Measurements from ENCODE around the gene KCNN3. TPM values are rescaled to one million over a fixed set of nuclear protein-coding genes. Genes with fewer than 3 reads are reported as not detected.

The KCNN3 gene
- polyA plus RNA-seq, 1 donor from 2014 or later: 2.2 TPM

DNA sequence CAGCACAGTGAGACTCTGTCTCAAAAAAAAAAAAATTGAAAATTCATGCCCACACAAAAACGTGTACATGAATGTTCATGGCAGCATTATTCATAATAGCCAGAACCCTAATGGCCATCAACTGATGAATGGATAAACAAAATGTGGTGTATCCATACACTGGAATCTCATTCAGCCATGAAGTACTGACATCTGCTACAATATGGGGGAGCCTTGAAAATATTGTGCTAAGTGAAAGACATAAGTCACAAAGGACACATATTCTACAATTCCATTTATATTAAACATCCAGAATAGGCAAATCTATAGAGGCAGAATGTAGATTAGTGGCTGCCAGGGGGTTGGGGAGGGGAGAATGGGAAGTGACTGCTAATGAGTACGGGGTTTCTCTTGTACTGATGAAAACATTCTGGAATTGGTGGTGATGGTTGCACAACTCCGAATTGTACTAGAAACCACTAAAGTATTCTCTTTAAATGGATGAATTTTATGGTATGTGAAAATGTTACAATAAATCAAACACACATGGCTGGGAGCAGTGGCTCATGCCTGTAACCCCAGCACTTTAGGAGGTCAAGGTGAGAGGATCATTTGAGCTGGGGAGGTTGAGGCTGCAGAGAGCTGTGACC is 33.0 kb upstream of the KCNN3 start:
- no peak overlapping the region for H2AFZ ChIP-seq (ENCODE audit: low read depth, low read length)

DNA sequence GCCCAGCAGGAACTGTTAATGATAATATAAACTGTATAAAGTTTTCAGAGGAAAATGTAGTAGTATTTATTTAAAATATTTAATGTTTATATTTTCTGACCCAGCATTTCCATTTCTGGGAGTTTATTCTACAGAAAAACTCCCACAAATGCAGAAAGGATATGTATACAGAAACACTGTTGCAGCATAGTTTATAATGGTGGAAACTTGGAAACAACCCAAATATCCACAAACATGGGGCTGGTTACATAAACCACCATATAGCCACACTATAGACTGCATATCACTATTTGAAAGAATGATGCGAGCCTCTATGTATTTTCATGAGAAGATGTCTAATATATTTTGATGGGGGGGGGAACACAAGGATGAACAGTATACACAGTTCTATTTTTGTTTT is 31.5 kb upstream of the KCNN3 start:
- Histone ChIP-seq H3K9me3 (ENCODE audit: low read length) (no peaks in the 10 kb centered on the region), H3K4me2 (ENCODE audit: low read length) (no peak overlapping the region), H3K27ac (ENCODE audit: low read length) (no peak overlapping the region), H4K20me1 (ENCODE audit: insufficient read depth) (no peaks in the 10 kb centered on the region), H3F3A (ENCODE audit: insufficient read depth, low read length, poor library complexity, severe bottlenecking) (no peaks in the 10 kb centered on the region), H3K36me3 (ENCODE audit: insufficient read depth, low read length) (no peaks in the 10 kb centered on the region), H3K27me3 (ENCODE audit: insufficient read depth, low read depth, low read length) (no peaks in the 10 kb centered on the region), H3K9ac (ENCODE audit: low read length) (no peak overlapping the region), H3K4me3 (ENCODE audit: low read length) (no peak overlapping the region), H3K9me2 (ENCODE audit: insufficient read depth, low read length) (no peaks in the 10 kb centered on the region), H2AFZ (ENCODE audit: low read depth, low read length) (no peak overlapping the region), H3K79me2 (replicated peaks; ENCODE audit: insufficient read depth, low read length) (no peaks in the 10 kb centered on the region)
- TF ChIP-seq POLR2AphosphoS5 (IDR thresholded peaks at IDR 0.05) (no peak), SMC3 (conservative IDR thresholded peaks at IDR 0.05; ENCODE audit: poor library complexity) (no peak), EZH2 (IDR thresholded peaks at IDR 0.05; ENCODE audit: borderline replicate concordance, insufficient read depth, low read length, poor library complexity, severe bottlenecking) (no peak)

More for the DNA sequence above, 33.0 kb upstream of the KCNN3 start:
- H3K9me2 ChIP-seq (ENCODE audit: insufficient read depth, low read length): no peaks in the 10 kb centered on the region
- H3K79me2 ChIP-seq (replicated peaks; ENCODE audit: insufficient read depth, low read length): no peaks in the 10 kb centered on the region
- H3K36me3 ChIP-seq (ENCODE audit: insufficient read depth, low read length): no peaks in the 10 kb centered on the region
- no peak overlapping the region for H3K27ac ChIP-seq (ENCODE audit: low read length)
- no peaks in the 10 kb centered on the region for H3F3A ChIP-seq (ENCODE audit: insufficient read depth, low read length, poor library complexity, severe bottlenecking)
- no peak overlapping the region for H3K4me2 ChIP-seq (ENCODE audit: low read length)
- H3K27me3 ChIP-seq (ENCODE audit: insufficient read depth, low read depth, low read length): no peaks in the 10 kb centered on the region
- no peak overlapping the region for H3K9ac ChIP-seq (ENCODE audit: low read length)
- H4K20me1 ChIP-seq (ENCODE audit: insufficient read depth): no peaks in the 10 kb centered on the region
- H3K9me3 ChIP-seq (ENCODE audit: low read length): no peaks in the 10 kb centered on the region
- H3K4me3 ChIP-seq (ENCODE audit: low read length): no peak overlapping the region
- no peak for TF ChIP-seq EZH2 (IDR thresholded peaks at IDR 0.05; ENCODE audit: borderline replicate concordance, insufficient read depth, low read length, poor library complexity, severe bottlenecking)
- TF ChIP-seq POLR2AphosphoS5 (IDR thresholded peaks at IDR 0.05): no peak
- TF ChIP-seq, protein P1, sequence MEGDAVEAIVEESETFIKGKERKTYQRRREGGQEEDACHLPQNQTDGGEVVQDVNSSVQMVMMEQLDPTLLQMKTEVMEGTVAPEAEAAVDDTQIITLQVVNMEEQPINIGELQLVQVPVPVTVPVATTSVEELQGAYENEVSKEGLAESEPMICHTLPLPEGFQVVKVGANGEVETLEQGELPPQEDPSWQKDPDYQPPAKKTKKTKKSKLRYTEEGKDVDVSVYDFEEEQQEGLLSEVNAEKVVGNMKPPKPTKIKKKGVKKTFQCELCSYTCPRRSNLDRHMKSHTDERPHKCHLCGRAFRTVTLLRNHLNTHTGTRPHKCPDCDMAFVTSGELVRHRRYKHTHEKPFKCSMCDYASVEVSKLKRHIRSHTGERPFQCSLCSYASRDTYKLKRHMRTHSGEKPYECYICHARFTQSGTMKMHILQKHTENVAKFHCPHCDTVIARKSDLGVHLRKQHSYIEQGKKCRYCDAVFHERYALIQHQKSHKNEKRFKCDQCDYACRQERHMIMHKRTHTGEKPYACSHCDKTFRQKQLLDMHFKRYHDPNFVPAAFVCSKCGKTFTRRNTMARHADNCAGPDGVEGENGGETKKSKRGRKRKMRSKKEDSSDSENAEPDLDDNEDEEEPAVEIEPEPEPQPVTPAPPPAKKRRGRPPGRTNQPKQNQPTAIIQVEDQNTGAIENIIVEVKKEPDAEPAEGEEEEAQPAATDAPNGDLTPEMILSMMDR (IDR thresholded peaks at IDR 0.05; ENCODE audit: poor library complexity, severe bottlenecking): no peak
- TF ChIP-seq, protein P2, sequence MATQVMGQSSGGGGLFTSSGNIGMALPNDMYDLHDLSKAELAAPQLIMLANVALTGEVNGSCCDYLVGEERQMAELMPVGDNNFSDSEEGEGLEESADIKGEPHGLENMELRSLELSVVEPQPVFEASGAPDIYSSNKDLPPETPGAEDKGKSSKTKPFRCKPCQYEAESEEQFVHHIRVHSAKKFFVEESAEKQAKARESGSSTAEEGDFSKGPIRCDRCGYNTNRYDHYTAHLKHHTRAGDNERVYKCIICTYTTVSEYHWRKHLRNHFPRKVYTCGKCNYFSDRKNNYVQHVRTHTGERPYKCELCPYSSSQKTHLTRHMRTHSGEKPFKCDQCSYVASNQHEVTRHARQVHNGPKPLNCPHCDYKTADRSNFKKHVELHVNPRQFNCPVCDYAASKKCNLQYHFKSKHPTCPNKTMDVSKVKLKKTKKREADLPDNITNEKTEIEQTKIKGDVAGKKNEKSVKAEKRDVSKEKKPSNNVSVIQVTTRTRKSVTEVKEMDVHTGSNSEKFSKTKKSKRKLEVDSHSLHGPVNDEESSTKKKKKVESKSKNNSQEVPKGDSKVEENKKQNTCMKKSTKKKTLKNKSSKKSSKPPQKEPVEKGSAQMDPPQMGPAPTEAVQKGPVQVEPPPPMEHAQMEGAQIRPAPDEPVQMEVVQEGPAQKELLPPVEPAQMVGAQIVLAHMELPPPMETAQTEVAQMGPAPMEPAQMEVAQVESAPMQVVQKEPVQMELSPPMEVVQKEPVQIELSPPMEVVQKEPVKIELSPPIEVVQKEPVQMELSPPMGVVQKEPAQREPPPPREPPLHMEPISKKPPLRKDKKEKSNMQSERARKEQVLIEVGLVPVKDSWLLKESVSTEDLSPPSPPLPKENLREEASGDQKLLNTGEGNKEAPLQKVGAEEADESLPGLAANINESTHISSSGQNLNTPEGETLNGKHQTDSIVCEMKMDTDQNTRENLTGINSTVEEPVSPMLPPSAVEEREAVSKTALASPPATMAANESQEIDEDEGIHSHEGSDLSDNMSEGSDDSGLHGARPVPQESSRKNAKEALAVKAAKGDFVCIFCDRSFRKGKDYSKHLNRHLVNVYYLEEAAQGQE (IDR thresholded peaks at IDR 0.05; ENCODE audit: borderline replicate concordance): no peak
- no peak for TF ChIP-seq MXI1 (conservative IDR thresholded peaks at IDR 0.05; ENCODE audit: poor library complexity, severe bottlenecking)
- TF ChIP-seq RAD21 (conservative IDR thresholded peaks at IDR 0.05): no peak
- no peak for TF ChIP-seq TAF1 (IDR thresholded peaks at IDR 0.05; ENCODE audit: low read depth)
- no peak for TF ChIP-seq EP300 (conservative IDR thresholded peaks at IDR 0.05; ENCODE audit: poor library complexity, severe bottlenecking)
- no peak for TF ChIP-seq SMC3 (conservative IDR thresholded peaks at IDR 0.05; ENCODE audit: poor library complexity)
